Central memory CD4-positive, alpha-beta T cell (primary cell): ENCODE measurements around the gene OSBPL5.

ENCODE experiments used
- DNase-seq: peaks from one replicate; pipeline ENCODE4 v3.0.0; 2022
- total RNA-seq, 3 experiments: gene quantifications; one replicate each; lab custom pipeline; 2026; lab: John Stamatoyannopoulos, UW

The OSBPL5 gene
- 1.8 to 8.1 (median 7.4) reads per million in 3 experiments for total RNA-seq

- DNase-seq, result peak; percentile 29
These were observed at the start of gene OSBPL5 for GRCh38 chr11:3165152-3165705. OSBPL5 (minus strand) TSS chr11:3165310; CDS start chr11:3129148, 36,162 bp downstream.

GRCh38 chr11:3214420-3214699, 49.2 kb upstream of the OSBPL5 start:
- no peak for DNase-seq

- no peak for DNase-seq
These were observed 48.7 kb upstream of the OSBPL5 start for GRCh38 chr11:3213659-3214419.

GRCh38 chr11:3208272-3208671, 43.2 kb upstream of the OSBPL5 start:
- no peak for DNase-seq

GRCh38 chr11:3207526-3208189, 42.5 kb upstream of the OSBPL5 start:
- no peak for DNase-seq

GRCh38 chr11:3206922-3207204, 41.8 kb upstream of the OSBPL5 start:
- DNase-seq, result no peak

- no peak for DNase-seq
These were observed 41.2 kb upstream of the OSBPL5 start for GRCh38 chr11:3206156-3206921.

GRCh38 chr11:3205261-3206155, 40.4 kb upstream of the OSBPL5 start:
- no peak for DNase-seq

GRCh38 chr11:3204141-3205015, 39.3 kb upstream of the OSBPL5 start:
- DNase-seq, result no peak

- DNase-seq, result no peak
These were observed 38.3 kb upstream of the OSBPL5 start for GRCh38 chr11:3203221-3204043.

GRCh38 chr11:3202759-3203158, 37.6 kb upstream of the OSBPL5 start:
- no peak for DNase-seq

- DNase-seq, result no peak
These were observed 37.2 kb upstream of the OSBPL5 start for GRCh38 chr11:3202305-3202704.

GRCh38 chr11:3201677-3202181, 36.6 kb upstream of the OSBPL5 start:
- no peak for DNase-seq

- no peak for DNase-seq
These were observed 36.0 kb upstream of the OSBPL5 start for GRCh38 chr11:3201112-3201581.

- no peak for DNase-seq
These were observed 35.4 kb upstream of the OSBPL5 start for GRCh38 chr11:3200388-3201111.

- no peak for DNase-seq
These were observed 34.6 kb upstream of the OSBPL5 start for GRCh38 chr11:3199537-3200295.

GRCh38 chr11:3198815-3199214, 33.7 kb upstream of the OSBPL5 start:
- no peak for DNase-seq

GRCh38 chr11:3197878-3198528, 32.9 kb upstream of the OSBPL5 start:
- DNase-seq, result no peak
